NCI-H510A treated with DMSO at 0.1 percent for 48 hours (cell line): ENCODE results near the gene UBASH3A.

Source experiments
- DNase-seq: peaks from one replicate; lab custom pipeline; 2025; lab: John Stamatoyannopoulos, UW

Gene UBASH3A

DNA sequence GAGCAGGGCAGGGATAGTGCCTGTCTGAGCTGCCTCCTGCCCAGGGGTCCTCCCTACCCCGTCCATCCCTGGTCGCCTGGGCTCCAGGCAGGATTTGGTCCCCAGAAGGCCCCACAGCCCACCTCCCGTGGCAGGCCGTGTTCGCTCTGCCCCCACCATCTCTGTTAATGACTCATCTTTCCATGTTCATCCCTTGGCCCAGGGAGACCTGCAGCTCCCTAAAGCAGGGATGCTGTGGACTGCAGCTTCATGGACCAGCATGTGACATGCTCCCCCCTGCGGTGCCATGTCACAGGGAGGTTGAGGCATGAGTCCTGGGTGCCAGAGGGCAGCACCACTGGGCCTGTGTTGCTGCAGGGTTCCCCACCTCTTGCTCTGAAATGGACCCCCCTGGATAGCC is 26.8 kb downstream of the UBASH3A start:
- DNase-seq: no peak

DNA sequence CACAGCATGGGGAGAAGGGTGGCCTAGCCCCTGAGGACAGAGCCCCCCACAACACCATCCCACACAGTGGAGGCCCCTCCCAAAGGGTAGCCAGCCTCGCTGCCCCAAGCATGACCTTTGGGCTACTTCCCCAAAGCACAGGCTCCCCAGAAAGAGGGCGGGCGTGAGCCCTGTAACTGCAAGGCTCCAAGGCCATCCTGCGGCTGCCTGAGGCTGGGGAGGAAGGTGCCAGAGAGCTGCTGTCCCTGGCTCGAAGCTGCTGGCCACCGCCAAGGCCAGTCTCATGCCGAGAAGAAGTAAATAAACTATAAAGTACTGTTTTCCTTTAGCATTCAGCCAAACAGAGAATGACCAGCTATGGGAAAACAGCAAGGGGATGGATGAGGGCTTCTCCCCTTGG is 27.5 kb downstream of the UBASH3A start:
- DNase-seq: no peak

DNA sequence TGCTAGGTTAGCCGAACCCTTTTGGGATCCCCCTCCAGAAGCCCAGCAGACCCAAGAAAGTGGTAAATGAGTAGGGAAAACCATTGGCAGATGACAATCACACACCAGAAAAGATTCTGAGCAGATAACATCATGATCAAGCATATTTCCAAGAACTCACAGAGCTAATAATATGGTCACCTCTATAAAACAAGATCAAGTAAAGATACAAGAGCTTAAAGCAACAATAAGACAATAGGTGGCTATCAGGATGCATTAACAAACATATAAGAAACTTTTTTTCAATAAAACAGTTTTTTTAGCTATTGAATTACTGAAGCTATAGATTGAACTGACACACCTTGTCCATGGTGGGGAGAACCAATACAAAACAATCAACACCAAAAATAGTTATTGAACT is 29.0 kb downstream of the UBASH3A start:
- no peak for DNase-seq

DNA sequence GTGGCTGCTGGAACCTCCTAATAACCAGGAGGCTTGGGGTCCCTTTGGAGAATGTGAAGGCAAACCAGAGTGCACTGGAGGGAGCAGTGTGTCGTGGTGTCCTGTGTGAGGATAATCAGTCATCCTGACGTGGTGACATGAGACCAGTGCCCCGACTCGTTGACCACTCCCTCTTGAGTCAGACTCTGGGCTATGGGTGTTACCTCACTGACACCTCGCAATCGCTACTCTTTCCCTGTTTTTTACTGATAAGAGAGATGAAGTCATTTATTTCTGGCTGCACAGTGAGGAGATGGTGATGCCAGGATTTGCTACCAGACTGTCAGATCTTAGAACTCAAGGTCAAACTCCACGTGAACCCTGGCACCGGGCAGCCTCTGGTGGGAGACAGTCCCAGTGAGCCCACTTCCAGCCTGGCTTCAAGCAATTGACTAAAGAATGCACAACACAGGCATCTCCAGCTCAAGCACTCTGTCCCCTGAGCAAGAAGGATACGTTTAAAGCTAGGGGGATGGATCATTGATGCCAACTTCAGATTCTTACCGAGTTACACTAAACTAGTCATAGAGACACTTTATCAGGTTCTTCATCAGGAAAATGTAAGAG is 30.3 kb downstream of the UBASH3A start:
- DNase-seq: no peak

DNA sequence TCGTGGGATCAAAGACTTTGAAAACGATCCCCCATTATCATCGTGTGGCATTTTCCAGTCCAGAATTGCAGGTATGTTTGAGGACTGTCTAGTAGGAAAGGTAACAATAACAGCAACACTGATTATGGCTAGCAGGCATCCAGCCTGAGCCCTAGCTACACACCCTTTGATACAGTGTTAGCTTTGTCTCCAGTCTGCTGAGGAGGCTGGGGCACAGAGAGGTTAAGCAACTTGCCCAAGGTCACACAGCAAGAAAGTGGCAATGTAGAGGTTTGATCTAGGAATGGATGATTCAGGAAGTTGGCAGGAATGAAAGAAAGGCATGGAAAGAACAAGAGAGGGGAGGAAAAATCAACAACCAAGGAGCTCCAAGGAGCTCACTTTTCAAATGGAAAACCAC is 31.2 kb downstream of the UBASH3A start:
- DNase-seq: no peak

DNA sequence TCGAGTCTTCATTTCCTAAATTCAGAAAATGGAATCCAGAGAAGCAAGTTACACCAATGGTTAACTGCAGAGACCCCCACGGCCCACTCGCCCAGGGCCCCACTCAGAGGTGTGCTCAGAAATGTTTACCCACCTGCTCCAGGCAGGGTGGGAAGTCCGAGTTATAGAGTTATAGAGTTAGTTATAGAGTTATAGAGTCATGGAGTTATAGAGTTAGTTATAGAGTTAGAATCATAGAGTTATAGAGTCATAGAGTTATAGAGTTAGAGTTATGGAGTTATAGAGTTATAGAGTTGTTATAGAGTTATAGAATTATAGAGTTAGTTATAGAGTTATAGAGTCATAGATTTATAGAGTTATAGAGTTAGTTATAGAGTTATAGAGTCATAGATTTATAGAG is 31.7 kb downstream of the UBASH3A start:
- no peak for DNase-seq

DNA sequence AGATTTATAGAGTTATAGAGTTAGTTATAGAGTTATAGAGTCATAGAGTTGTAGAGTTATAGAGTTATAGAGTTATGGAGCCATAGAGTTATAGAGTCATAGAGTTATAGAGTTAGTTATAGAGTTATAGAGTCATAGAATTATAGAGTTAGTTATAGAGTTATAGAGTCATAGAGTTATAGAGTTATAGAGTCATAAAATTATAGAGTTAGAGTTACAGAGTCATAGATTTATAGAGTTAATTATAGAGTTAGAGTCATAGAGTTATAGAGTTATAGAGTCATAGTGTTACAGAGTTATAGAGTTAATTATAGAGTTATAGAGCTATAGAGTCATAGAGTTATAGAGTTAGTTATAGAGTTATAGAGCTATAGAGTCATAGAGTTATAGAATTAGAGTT is 32.1 kb downstream of the UBASH3A start:
- DNase-seq: no peak

DNA sequence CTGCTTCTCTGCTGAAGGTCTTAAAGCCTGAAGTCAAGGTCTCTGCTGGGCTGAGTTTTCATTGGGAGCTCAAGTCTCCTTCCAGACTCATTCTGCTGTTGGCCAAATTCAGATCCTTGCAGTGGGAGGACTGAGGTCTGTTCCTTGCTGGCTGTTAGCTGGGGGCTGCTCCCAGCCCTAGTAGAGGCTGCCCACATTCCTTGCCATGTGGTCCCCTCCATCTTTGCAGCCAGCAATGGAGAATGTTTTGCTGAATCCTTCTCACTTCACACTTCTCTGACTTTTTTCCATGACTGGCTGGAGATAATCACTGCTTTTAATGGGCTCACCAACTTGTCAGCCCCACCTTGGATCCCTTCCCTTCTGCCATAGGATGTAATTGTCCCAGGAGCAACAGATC is 33.2 kb downstream of the UBASH3A start:
- DNase-seq: no peak

DNA sequence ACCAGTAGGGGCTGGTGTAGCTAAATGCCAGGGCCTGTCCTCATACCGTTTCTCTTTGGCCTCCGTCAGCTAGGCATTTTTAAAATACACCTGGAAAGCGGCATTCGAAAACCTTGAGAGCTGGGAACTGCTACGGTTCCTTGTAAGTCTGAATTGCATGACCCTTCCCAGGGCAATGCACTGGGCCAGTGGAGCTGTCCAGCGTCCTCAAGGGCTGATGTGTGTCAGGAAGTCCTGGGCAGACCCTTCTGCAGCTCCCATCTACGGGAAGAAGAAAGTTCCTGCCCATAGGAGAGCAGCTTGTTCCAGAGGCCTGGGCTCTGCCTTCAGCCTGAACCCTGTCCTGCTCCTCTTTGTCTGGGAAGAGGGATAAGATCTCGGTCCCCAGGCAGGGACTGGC is 34.1 kb downstream of the UBASH3A start:
- DNase-seq: no peak

DNA sequence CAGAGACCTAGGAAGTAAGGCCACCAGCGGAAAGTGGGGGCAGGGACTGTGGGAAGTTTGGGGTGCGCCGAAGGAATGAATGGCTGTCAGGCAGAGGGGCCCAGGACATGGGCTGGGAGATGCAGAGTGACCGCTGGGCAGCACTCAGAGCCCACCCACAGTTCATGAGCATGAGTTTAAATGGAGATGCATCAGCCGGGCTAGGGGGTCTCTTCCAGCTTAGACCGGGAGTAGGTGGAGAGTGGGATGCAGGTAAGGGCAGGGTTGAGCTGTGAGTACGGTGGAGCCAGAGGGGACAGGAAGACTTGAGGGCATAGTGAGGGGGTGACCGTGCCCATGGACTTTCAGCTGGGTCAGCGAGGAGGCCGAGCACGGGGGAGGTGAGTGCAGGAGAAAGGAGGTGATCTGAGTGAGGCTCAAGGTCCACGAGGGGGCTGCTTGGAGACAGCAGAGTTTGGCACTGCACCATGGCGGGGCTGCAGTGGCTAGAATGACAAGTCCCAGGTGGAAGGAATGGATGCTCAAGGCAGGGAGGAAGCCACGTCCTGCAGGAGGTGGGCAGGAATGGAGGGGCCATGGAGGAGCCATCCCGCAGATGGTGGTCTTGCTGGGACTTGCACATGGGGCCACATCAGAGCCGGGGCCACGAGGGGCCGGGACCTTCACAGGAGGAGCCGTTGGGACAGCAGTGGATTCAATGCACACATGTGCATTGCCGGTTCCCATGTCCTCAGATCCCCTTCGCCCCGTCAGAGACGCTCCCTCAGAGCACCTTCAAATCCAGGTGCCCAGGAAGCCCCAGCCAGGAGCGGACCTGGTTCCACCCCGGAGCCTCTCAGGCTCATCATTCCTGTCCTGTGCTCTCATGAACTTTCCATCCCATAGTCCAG is 34.9 kb downstream of the UBASH3A start:
- no peak for DNase-seq

DNA sequence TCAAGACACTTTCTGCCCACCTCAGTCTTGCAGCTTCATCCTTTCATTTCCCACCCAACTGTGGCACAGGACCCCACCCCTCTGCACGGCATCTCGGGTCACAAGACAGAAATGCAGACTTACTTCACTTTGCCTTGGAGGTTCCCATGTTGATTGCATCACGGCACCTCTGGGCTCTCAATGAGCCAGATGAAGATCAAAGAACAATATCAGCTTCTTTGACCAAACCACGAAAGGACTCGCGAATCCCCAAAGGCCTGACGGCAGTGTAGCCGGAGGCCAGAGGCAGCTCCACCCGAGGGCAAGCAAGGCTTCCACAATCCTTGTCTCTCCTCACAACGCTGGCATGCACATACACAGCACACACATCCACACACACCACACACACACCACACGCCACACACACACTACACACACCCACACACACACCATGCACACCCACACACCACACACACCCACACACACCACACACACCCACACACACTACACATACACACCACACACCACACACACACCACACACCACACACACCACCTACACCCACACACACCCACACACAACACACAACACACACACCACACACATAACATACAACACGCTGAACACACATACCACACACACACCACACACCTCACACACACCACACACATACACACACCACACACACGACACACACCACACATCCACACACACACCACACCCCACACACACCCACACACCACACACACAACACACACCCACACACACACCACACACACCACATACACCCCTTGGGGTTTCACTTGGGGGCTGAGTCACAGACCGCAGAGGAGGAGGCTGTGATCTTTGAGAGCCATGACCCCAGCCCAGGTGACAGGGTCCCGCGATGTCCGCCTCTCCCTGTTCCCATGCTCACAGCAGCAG is 35.8 kb downstream of the UBASH3A start:
- DNase-seq: no peak

DNA sequence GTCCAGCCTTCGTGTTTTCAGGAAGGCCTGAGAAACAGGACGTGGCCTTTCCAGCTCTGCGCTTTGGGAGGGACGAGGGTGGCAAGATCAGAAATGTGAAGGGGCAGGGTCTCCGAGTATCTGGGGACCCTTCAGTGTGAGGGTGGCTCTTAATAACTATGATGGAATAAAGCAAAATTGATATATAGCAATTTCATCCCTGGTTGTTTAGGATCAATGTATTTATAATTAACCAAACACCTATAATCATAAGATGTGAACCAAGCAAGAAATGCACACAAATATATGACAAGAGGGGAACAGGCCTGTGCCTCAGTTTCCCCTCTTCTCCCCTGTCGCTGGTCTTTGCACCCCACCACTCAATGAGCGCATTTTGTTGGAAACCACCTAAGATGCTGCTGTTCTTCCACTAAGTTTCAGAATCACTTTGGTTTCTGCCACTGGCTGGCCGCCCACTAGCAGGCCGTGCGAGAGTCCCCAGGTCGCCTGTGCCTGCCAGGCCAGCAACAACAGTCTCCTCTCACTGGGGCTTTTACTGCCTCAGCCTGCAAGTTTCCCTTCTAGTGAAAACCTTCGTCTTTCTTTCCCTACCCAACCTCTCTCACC is 36.6 kb downstream of the UBASH3A start:
- no peak for DNase-seq

DNA sequence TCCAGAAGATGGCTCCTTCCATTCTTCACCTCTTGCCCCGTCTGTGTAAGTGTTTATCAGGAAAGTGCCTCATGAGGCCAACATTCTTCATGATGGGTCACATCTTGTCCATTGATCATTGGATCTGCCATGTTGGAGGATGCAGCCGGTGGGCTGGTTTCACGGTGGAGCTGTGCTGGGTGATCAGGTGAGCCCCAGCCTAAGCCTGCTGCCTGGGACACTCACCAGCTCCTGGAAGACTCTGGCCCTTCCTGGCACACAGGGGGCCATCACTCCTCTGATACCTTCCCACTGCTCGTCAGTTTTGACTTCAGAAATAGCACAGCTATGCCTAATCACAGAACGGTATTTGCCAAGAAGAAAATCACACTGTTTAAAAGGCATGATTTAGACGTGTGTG is 38.3 kb downstream of the UBASH3A start:
- no peak for DNase-seq

DNA sequence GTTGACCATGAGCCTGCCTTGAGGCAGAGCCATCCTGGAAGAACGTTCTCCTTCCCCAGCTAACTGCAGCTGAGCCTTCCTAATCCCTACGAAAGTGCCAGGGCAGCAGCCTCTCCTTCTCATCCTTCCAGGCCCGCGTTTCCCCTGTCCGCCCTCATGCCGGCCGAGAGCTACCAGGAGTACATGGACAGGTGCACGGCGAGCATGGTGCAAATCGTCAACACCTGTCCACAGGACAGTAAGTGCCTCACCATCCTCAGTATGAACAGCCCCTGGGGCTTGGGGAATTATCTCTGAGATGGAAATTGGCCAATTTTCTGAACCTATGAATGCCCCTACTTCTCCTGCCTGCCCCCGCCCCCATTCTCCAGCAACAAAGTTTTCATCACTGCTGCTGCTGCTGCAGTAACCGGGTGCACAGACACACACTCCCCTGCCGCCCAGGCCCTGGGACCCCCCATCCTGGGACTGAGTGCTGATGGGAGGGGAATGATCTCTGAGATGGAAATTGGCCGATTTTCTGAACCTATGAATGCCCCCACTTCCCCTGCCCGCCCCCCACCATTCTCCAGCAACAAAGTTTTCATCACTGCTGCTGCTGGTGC is 39.6 kb downstream of the UBASH3A start:
- no peak for DNase-seq

DNA sequence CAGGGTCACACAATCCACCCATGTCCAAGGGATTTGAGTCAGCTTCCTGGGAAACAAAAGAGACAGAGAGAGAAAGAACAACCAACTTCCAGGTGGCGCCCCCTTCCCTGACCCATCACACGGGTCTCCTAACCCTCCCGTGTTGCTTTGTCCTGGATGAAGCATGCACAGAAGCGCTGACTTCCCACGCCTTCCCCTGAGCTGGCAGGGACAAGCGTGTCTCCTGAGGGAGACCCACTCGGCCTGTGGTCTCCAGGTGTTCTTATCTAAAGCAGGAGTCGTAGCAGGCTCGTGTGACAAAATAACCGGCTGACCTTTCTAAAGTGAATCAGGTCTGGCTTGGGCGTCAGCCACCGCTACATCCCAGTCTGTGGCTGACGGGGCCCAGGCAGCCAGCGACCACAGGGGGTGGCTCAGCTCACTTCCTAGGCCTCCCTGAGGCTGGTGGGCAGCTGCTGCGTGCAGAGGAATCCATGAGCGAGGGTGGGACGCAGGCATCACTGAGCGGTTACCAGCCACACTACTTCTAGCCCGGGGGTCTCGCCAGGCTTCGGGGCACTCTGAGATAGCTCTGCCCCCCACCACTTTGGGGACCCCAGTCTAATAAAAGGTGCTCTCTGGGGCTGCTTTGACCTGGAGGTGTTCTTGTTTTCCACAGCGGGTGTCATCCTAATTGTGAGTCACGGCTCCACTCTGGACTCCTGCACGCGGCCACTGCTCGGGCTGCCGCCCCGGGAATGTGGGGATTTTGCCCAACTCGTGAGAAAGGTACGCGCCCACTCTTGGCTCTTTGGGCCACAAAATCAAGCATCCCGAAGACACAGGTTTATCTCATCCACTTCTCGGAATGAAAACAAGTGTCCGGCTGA is 40.4 kb downstream of the UBASH3A start:
- no peak for DNase-seq

DNA sequence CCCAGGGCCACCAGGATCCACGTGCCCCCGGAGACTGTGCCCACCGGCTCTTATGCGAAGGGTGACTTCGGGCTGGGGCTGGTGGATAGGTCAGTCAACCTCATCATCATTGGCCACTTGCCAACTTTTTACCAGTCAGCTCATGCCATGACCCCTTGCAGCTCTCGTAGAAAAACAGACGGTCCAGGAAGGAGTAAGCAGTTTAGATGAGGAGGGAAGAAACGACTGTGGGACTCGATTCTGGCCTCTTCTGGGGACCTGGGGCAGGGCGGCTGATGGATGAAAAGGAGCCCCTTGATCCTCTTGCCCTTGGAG is 41.0 kb downstream of the UBASH3A start:
- no peak for DNase-seq

DNA sequence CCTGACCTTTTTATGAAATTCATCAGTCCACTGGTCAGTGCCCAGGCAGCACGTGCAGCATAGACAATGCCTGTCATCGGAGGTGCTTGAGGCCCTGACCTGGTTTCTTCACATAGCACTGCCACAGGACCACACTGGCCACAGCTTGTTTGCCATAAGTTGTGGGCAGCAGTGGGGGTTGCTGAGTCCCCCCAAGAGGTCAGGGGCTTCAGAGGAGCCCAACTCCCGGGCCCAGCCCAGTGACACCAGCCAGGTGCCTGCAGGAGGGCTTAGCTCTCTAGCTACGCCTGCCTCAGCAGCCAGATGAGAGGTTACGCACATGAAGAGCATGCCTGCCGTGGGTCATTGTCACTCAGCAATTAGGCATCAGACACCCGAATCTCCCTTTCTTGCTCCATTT is 41.6 kb downstream of the UBASH3A start:
- DNase-seq: no peak

DNA sequence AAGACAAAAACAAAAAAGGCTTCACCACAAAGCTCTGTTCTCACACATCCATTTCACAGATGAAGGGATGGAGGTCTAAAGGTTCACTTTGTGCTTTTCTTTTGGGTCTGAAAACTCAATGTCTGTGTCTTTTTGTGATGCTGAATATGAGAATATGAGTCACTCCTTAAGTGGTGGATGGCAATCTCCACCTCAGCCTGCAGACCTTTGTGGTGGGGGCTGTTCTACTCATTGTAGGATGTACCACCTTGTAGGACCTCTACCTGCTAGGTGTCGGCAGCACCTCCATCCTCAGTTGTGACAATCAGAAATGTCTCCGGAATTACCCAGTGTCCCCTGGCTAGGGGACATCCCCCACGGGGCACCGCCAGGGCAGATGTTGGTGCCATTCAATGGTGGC is 42.8 kb downstream of the UBASH3A start:
- DNase-seq: no peak

DNA sequence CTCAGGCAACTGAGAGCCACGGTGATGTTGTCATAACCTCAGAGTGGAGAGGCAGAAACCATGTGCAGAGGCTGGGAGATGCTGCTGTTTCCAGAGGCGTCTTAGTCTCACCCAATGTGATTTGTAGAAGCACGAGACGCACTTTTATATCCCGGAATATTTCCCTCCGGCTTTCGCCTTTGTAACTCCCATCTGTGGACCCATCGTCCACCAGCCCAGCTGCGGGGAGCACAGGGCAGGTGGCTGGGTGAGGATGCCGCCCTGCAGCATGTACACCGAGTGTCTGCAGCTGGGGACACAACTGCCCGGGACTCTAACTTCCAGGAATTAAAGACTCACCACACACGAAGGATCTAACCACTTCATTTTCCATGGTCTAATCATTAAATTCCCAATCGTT is 43.5 kb downstream of the UBASH3A start:
- DNase-seq: no peak

DNA sequence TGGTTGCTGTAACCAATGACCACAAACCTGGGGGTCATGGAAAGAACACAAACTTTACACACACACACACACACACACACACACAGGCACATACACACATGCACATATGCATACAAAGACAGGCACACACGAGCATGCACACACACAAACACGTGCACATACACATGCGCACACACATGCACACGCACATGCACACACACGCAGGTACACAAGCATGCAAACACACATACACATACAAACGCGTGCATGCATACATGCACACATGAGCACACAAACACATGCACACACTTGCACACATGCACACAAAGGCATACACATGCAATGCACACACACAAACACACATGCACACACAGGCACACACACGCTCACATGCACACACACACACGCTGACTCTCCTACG is 44.0 kb downstream of the UBASH3A start:
- no peak for DNase-seq

DNA sequence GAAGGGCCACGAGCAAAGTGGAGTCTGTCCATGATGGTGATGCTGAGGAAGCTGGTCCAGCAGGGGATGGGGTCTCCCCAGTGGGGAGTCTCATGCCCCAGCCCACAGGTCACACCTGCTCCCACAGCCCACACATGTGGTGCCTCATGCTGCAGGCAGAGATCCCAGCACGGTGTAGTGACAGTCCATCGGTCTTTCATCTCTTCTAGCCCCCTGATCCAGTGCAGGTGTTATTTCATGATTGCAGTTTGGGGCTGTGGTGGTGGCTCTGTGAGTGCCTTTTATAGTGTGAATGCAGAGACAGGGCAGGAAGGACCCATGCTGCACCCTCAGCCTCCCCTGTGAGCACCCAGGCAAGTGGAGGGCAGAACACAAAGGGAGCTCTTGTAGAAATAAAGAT is 45.0 kb downstream of the UBASH3A start:
- DNase-seq: no peak
